ENCODE measurements around the gene PSMC2.
A peak's percentile ranks its signal among the peaks of the same experiment; 100 is the strongest.

DNA sequence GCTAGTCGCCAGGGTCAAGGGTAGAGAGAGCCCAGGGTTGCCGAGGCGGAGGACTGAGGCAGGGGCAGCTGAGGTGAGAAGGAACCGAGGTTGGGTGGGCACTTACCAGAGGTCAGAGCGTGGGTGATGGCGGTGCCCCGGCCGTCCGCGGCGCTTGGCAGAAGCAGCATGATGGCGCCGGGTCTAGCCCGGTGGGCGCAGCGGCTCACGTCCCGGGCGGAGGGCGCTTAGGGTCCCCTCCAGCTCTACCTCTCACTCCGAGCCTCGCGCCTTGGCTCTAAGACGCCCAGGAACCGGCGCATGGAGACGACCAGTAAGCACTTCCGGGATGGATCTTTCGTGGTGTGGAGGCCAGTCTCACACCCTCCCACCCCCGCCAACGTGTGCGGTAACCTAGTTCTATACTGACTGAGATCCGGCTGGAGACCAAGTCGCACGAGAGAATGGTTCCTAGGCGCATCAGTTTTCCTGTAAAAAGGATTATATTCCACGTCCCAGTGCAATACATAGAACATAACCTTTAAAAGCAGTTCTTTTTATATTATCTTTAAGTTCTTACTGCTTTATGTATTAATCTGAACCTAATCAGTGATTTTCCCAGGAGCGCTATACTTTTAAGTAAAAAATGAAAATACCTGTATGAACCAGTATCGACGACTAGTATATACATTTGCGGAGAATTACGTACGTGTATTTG lies 2.8 kb upstream of the PSMC2 start, which contains the start of gene DNAJC2:
- TF ChIP-seq, protein P1, sequence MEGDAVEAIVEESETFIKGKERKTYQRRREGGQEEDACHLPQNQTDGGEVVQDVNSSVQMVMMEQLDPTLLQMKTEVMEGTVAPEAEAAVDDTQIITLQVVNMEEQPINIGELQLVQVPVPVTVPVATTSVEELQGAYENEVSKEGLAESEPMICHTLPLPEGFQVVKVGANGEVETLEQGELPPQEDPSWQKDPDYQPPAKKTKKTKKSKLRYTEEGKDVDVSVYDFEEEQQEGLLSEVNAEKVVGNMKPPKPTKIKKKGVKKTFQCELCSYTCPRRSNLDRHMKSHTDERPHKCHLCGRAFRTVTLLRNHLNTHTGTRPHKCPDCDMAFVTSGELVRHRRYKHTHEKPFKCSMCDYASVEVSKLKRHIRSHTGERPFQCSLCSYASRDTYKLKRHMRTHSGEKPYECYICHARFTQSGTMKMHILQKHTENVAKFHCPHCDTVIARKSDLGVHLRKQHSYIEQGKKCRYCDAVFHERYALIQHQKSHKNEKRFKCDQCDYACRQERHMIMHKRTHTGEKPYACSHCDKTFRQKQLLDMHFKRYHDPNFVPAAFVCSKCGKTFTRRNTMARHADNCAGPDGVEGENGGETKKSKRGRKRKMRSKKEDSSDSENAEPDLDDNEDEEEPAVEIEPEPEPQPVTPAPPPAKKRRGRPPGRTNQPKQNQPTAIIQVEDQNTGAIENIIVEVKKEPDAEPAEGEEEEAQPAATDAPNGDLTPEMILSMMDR (IDR thresholded peaks at IDR 0.05; ENCODE audit: poor library complexity, severe bottlenecking), result no peak
- TF ChIP-seq EZH2 (IDR thresholded peaks at IDR 0.05; ENCODE audit: borderline replicate concordance, insufficient read depth, low read length, poor library complexity, severe bottlenecking) (no peak), POLR2AphosphoS5 (IDR thresholded peaks at IDR 0.05) (peak; percentile 82)

Data from neural cell (in vitro differentiated cells).